ENCODE data around the gene SHD. TPM values are rescaled to one million over a fixed set of nuclear protein-coding genes. Genes with fewer than 3 reads are reported as not detected.
"Not testable (repeated sequence)": the region's sequence is repeated elsewhere in the genome, so short reads cannot be mapped to it uniquely, and the experiment has no call there.

Gene SHD
- total and polyA plus RNA-seq, 2 experiments from 2014 or later = 93.2 to 144 TPM

GRCh38 chr19:4326215-4326836, 47.3 kb downstream of the SHD start:
- DNase-seq (ENCODE audit: low read depth in 1 of 2, low spot score in 1 of 2) = no peak
- no peak for TF ChIP-seq CTCF (IDR thresholded peaks at IDR 0.05; ENCODE audit: low read depth, low read length)
- Histone ChIP-seq H3K27ac (no peak overlapping the region), H3K4me1 (ENCODE audit: low read depth) (no peaks in the 10 kb centered on the region), H3K27me3 (no peaks in the 10 kb centered on the region), H3K36me3 (no peaks in the 10 kb centered on the region), H3K4me3 (no peak overlapping the region), H3K9me3 (ENCODE audit: low read depth) (no peaks in the 10 kb centered on the region)

- no peaks in the 10 kb centered on the region for H3K4me1 ChIP-seq (ENCODE audit: low read depth)
- no peak overlapping the region for H3K27ac ChIP-seq
- H3K27me3 ChIP-seq = no peaks in the 10 kb centered on the region
- no peaks in the 10 kb centered on the region for H3K9me3 ChIP-seq (ENCODE audit: low read depth)
- TF ChIP-seq CTCF (IDR thresholded peaks at IDR 0.05; ENCODE audit: low read depth, low read length) = no peak
- no peak overlapping the region for H3K4me3 ChIP-seq
- peak in 1 of 2 donors; percentile 52 for DNase-seq (ENCODE audit: low read depth in 1 of 2, low spot score in 1 of 2)
- no peaks in the 10 kb centered on the region for H3K36me3 ChIP-seq
Measured at GRCh38 chr19:4326837-4327251, 47.8 kb downstream of the SHD start.

- H3K4me1 ChIP-seq (ENCODE audit: low read depth) = no peaks in the 10 kb centered on the region
- peak; percentile 56 to 93 for DNase-seq (ENCODE audit: low read depth in 1 of 2, low spot score in 1 of 2)
- peak overlapping the region; percentile 29 for H3K4me3 ChIP-seq
- TF ChIP-seq CTCF (IDR thresholded peaks at IDR 0.05; ENCODE audit: low read depth, low read length) = no peak
- H3K36me3 ChIP-seq = no peaks in the 10 kb centered on the region
- H3K27me3 ChIP-seq = no peaks in the 10 kb centered on the region
- no peaks in the 10 kb centered on the region for H3K9me3 ChIP-seq (ENCODE audit: low read depth)
- peak overlapping the region; percentile 72 for H3K27ac ChIP-seq
Measured at GRCh38 chr19:4327252-4327876, 48.3 kb downstream of the SHD start.

GRCh38 chr19:4327877-4328242, 48.8 kb downstream of the SHD start:
- DNase-seq (ENCODE audit: low read depth in 1 of 2, low spot score in 1 of 2) = no peak
- Histone ChIP-seq H3K9me3 (ENCODE audit: low read depth) (no peaks in the 10 kb centered on the region), H3K27me3 (no peaks in the 10 kb centered on the region), H3K4me1 (ENCODE audit: low read depth) (no peaks in the 10 kb centered on the region), H3K4me3 (peak overlapping the region; percentile 29), H3K27ac (peak overlapping the region; percentile 72), H3K36me3 (no peaks in the 10 kb centered on the region)
- no peak for TF ChIP-seq CTCF (IDR thresholded peaks at IDR 0.05; ENCODE audit: low read depth, low read length)

GRCh38 chr19:4328243-4328990, 49.4 kb downstream of the SHD start:
- H3K27me3 ChIP-seq = no peaks in the 10 kb centered on the region
- H3K9me3 ChIP-seq (ENCODE audit: low read depth) = no peaks in the 10 kb centered on the region
- peak overlapping the region; percentile 32 for H3K4me3 ChIP-seq
- no peaks in the 10 kb centered on the region for H3K4me1 ChIP-seq (ENCODE audit: low read depth)
- DNase-seq (ENCODE audit: low read depth in 1 of 2, low spot score in 1 of 2) = peak; percentile 93 to 99
- no peak for TF ChIP-seq CTCF (IDR thresholded peaks at IDR 0.05; ENCODE audit: low read depth, low read length)
- peak overlapping the region; percentile 72 for H3K27ac ChIP-seq
- H3K36me3 ChIP-seq = no peaks in the 10 kb centered on the region

GRCh38 chr19:4328991-4329681, 50.1 kb downstream of the SHD start:
- not testable (repeated sequence) for H3K27me3 ChIP-seq; H3K36me3 ChIP-seq; H3K27ac ChIP-seq; H3K4me1 ChIP-seq (ENCODE audit: low read depth); H3K9me3 ChIP-seq (ENCODE audit: low read depth); DNase-seq (ENCODE audit: low read depth in 1 of 2, low spot score in 1 of 2)
- H3K4me3 ChIP-seq = peak overlapping the region; percentile 32
